Cardiac muscle cell (in vitro differentiated cells and primary cell): ENCODE results near the gene RBP3. TPM values are rescaled to one million over a fixed set of nuclear protein-coding genes. Genes with fewer than 3 reads are reported as not detected.
A peak's percentile ranks its signal among the peaks of the same experiment; 100 is the strongest.

ENCODE experiments used
- DNase-seq, 2 donors: peaks; one replicate each; pipeline versions ENCODE4 v3.0.0 to v3.0.0-alpha.2; 2010 to 2017; ENCODE audit warnings: low read depth in 1 of 2, low spot score in 1 of 2
- H3K27ac ChIP-seq: fragments of 200-600 bp; sonication (generic); 2 replicates; pipeline ENCODE4 v1.5.1; 2016
- H3K27me3 ChIP-seq: fragments of 200-600 bp; sonication (generic); 2 replicates; pipeline ENCODE4 v1.6.0; 2016; ENCODE audit warnings: control low read depth
- H3K36me3 ChIP-seq: fragments of 200-600 bp; sonication (generic); 2 replicates; pipeline ENCODE4 v1.5.1; 2016; ENCODE audit warnings: control low read depth
- H3K4me1 ChIP-seq: fragments of 200-600 bp; sonication (generic); 2 replicates; pipeline ENCODE4 v1.8.1; 2017; ENCODE audit warnings: low read depth, mild to moderate bottlenecking, mixed run types
- H3K4me3 ChIP-seq: fragments of 200-600 bp; sonication (generic); 2 replicates; pipeline ENCODE4 v1.5.1; 2016; ENCODE audit warnings: mild to moderate bottlenecking
- H3K9me3 ChIP-seq: fragments of 200-600 bp; sonication (generic); 2 replicates; pipeline ENCODE4 v1.5.1; 2017; ENCODE audit warnings: low read depth, mild to moderate bottlenecking, control low read depth
- CTCF ChIP-seq: IDR thresholded peaks from 2 replicates; pipeline ENCODE4 v1.5.1; 2012; ENCODE audit warnings: low read depth, mild to moderate bottlenecking, low read length
- polyA plus RNA-seq: library from polyadenylated mRNA; unstranded; fragments of >200 nt; fragmentation: Nextera tagmentation; extraction: Ambion mirVana; gene quantifications from 2 replicates; pipeline ENCODE4 v1.2.1, GENCODE V29; 2016
- total RNA-seq: library from RNA; depleted of rRNA; stranded (reverse); fragments of >200 nt; gene quantifications from 2 replicates; pipeline ENCODE4 v1.2.3, GENCODE V29; 2016

RBP3 gene
- total RNA-seq (not detected in 2 replicates), polyA plus RNA-seq (not detected in 2 replicates)

DNA sequence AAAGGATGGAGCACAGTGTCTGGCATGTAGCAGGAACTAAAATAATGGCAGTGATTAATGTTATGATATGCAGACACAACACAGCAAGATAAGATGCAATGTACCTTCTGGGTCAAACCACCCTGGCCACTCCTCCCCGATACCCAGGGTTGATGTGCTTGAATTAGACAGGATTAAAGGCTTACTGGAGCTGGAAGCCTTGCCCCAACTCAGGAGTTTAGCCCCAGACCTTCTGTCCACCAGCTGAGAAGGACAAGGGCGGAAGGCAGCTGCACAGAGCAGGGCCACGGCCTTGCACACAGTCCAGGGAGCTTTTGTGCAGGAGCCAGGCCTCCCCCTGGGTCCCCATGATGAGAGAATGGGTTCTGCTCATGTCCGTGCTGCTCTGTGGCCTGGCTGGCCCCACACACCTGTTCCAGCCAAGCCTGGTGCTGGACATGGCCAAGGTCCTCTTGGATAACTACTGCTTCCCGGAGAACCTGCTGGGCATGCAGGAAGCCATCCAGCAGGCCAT lies at the start of gene RBP3:
Gene RBP3, plus strand, starts transcription at position 226 of the 514 bp plus-strand sequence. Its CDS starts 122 bp downstream, at position 348.
- no peak within 1 kb of the TSS for H3K4me3 ChIP-seq
- no peaks in the 10 kb centered on the region for H3K9me3 ChIP-seq
- H3K27ac ChIP-seq = no peak within 1 kb of the TSS
- no peaks in the 10 kb centered on the region for H3K27me3 ChIP-seq
- no peak for DNase-seq
- no peaks in the 10 kb centered on the region for H3K4me1 ChIP-seq
- H3K36me3 ChIP-seq = no peaks in the 10 kb centered on the region
- TF ChIP-seq CTCF = no peak

GRCh38 chr10:47298715-47299114 lies 49.4 kb upstream of the RBP3 start:
- no peak for DNase-seq
- H3K9me3 ChIP-seq = no peaks in the 10 kb centered on the region
- H3K4me1 ChIP-seq = no peaks in the 10 kb centered on the region
- no peaks in the 10 kb centered on the region for H3K36me3 ChIP-seq
- no peak overlapping the region for H3K27ac ChIP-seq
- no peak overlapping the region for H3K4me3 ChIP-seq
- no peak for TF ChIP-seq CTCF
- peaks cover 58% of the 10 kb centered on the region for H3K27me3 ChIP-seq

DNA sequence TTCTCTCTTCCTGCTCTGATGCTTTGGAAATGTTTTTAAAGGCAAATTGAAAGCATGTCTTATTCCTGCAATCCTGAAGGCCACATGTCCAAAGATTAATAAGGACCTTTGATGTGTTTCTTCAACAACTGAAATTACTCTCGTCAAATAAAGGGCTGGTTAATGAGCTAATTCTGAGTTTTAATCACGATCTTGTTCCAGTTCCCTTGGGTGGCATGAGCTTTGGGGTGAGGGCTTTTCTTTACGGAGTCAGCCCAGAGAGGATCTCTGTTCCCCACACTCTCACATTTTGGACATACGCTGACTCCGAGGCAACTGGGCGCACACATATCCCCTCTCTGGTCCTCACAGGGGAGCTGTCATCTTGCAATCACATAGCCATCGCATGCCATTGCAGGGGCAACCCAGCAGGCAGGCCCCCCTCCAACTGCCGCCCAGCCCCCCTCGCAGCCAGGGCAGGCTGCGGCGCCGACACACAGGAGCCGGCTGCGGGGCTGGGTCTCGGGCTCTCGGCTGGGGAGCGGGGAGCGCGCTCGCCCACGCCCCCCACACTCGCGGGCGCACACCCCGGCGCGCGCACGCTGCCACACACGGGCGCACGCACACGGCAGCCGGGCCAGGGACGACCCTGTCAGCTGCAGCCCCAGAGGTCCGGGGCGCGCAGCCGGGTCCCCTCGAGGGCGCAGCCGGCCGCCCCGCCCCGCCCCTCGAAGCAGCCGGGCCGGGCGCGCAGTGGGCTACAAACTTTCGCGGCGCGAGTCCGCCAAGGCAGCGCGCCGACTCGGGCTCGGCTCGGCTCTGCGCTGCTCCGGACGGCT lies 48.3 kb upstream of the RBP3 start, which contains the start of gene GDF10:
Gene GDF10, plus strand, starts transcription at position 587 of the 818 bp plus-strand sequence. CDS start 455 bp downstream, outside the sequence.
- peak within 1 kb of the TSS; percentile 41 for H3K4me3 ChIP-seq
- DNase-seq = peak in 1 of 2 donors; percentile 52
- no peaks in the 10 kb centered on the region for H3K4me1 ChIP-seq
- H3K36me3 ChIP-seq = no peaks in the 10 kb centered on the region
- no peaks in the 10 kb centered on the region for H3K9me3 ChIP-seq
- no peak within 1 kb of the TSS for H3K27ac ChIP-seq
- H3K27me3 ChIP-seq = peaks cover 65% of the 10 kb centered on the region
- TF ChIP-seq CTCF = no peak

DNA sequence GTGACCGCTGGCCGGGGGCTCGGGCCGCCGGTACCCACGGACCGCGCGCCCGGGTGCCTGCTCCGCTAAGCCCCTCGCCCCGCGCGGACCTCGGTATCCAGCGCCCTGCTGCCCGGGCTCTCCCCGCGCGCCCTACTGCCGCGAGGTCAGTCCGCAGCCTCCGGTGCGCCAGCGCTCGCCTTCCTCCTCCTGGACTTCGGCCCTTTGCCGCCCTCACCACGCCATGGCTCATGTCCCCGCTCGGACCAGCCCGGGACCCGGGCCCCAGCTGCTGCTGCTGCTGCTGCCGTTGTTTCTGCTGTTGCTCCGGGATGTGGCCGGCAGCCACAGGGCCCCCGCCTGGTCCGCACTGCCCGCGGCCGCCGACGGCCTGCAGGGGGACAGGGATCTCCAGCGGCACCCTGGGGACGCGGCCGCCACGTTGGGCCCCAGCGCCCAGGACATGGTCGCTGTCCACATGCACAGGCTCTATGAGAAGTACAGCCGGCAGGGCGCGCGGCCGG lies 47.7 kb upstream of the RBP3 start:
- H3K36me3 ChIP-seq = no peaks in the 10 kb centered on the region
- H3K27me3 ChIP-seq = peaks cover 68% of the 10 kb centered on the region
- no peaks in the 10 kb centered on the region for H3K9me3 ChIP-seq
- no peaks in the 10 kb centered on the region for H3K4me1 ChIP-seq
- DNase-seq = peak; percentile 7 to 48
- peak; percentile 24 for TF ChIP-seq CTCF
- H3K27ac ChIP-seq = no peak overlapping the region
- H3K4me3 ChIP-seq = peak overlapping the region; percentile 41

- no peaks in the 10 kb centered on the region for H3K36me3 ChIP-seq
- no peak overlapping the region for H3K27ac ChIP-seq
- H3K4me1 ChIP-seq = no peaks in the 10 kb centered on the region
- H3K4me3 ChIP-seq = no peak overlapping the region
- no peaks in the 10 kb centered on the region for H3K9me3 ChIP-seq
- H3K27me3 ChIP-seq = peaks cover 68% of the 10 kb centered on the region
- DNase-seq = no peak
- TF ChIP-seq CTCF = no peak
Measured at GRCh38 chr10:47301833-47302232, 46.3 kb upstream of the RBP3 start.
